ENCODE measurements around the gene CAMK2D.

GRCh38 chr4:113673450-113673849 lies 88.1 kb downstream of the CAMK2D start:
- TF ChIP-seq CTCF (conservative IDR thresholded peaks at IDR 0.05) (no peak), ZFX (IDR thresholded peaks at IDR 0.05) (no peak)

All from C4-2B (cell line).